Endodermal cell (in vitro differentiated cells): Measurements from ENCODE around the gene ABCG1. TPM values are rescaled to one million over a fixed set of nuclear protein-coding genes. Genes with fewer than 3 reads are reported as not detected.

ENCODE experiments used
- DNase-seq: peaks from one replicate; pipeline ENCODE4 v3.0.0-alpha.2; 2017
- H3K27ac ChIP-seq: 2 replicates; pipeline ENCODE4 v1.5.1; 2013; ENCODE audit warnings: mild to moderate bottlenecking, low read depth, low read length, moderate library complexity
- H3K27me3 ChIP-seq: 2 replicates; pipeline ENCODE4 v1.6.1; 2013; ENCODE audit warnings: mild to moderate bottlenecking, low read length, moderate library complexity; ENCODE audit not compliant: insufficient read depth, control insufficient read depth, poor library complexity, severe bottlenecking
- H3K36me3 ChIP-seq: 2 replicates; pipeline ENCODE4 v1.7.0; 2013; ENCODE audit warnings: mild to moderate bottlenecking, low read length, moderate library complexity; ENCODE audit not compliant: control insufficient read depth, insufficient read depth
- H3K4me1 ChIP-seq: one replicate; pipeline ENCODE4 v1.7.0; 2013; ENCODE audit warnings: low read length; ENCODE audit not compliant: control insufficient read depth, insufficient read depth
- H3K4me3 ChIP-seq: 2 replicates; pipeline ENCODE4 v1.5.1; 2013; ENCODE audit warnings: mild to moderate bottlenecking, low read length, moderate library complexity
- H3K9ac ChIP-seq: 2 replicates; pipeline ENCODE4 v1.6.1; 2013; ENCODE audit warnings: mild to moderate bottlenecking, low read length, moderate library complexity; ENCODE audit not compliant: poor library complexity, severe bottlenecking; ENCODE audit errors: extremely low read depth
- H3K9me3 ChIP-seq: 2 replicates; pipeline ENCODE4 v1.6.1; 2013; ENCODE audit warnings: mild to moderate bottlenecking, low read length, moderate library complexity; ENCODE audit not compliant: control insufficient read depth
- H3K27ac Mint-ChIP-seq: 2 replicates; pipeline ENCODE4 v1.8.0; 2020; ENCODE audit warnings: mixed read lengths
- H3K27me3 Mint-ChIP-seq: 2 replicates; pipeline ENCODE4 v1.8.0; 2021; ENCODE audit warnings: mild to moderate bottlenecking, mixed read lengths; ENCODE audit not compliant: insufficient read depth
- H3K36me3 Mint-ChIP-seq: 2 replicates; pipeline ENCODE4 v1.8.0; 2020; ENCODE audit warnings: low read depth, mixed read lengths
- H3K4me1 Mint-ChIP-seq: 2 replicates; pipeline ENCODE4 v1.8.0; 2020; ENCODE audit warnings: mixed read lengths
- H3K4me3 Mint-ChIP-seq: 2 replicates; pipeline ENCODE4 v1.8.0; 2020; ENCODE audit warnings: mild to moderate bottlenecking, moderate library complexity, mixed read lengths
- H3K9me3 Mint-ChIP-seq: 2 replicates; pipeline ENCODE4 v1.8.0; 2020; ENCODE audit warnings: mild to moderate bottlenecking, mixed read lengths
- WGBS, 2 experiments: methylation state at CpG; one replicate each; pipeline versions ENCODE4 v1.1.5 to v1.1.7; 2013; ENCODE audit warnings: missing lambda C conversion rate in 2 of 2, mixed read lengths in 1 of 2; ENCODE audit not compliant: insufficient coverage in 1 of 2, insufficient read length in 1 of 2; 5-methylcytosine and 5-hydroxymethylcytosine counted together
- total RNA-seq, 2 donors: library from RNA; stranded (reverse); fragmentation: NEBNext Ultra II Directional in 1 of 2; extraction: Animal tissue kit (Norgen Biotek cat#: 25700) in 1 of 2; gene quantifications; 2 replicates in 1 of 2; 3 replicates in 1 of 2; pipeline ENCODE4 v1.2.1, GENCODE V29; 2021
- TF ChIP-seq, protein P1 (sequence below): fragments of 200-600 bp; sonication (generic); conservative IDR thresholded peaks from 2 replicates; pipeline ENCODE4 v1.5.0; 2021; ENCODE audit warnings: antibody characterized with exemption, mild to moderate bottlenecking

ABCG1 gene
- total RNA-seq, 2 donors from 2014 or later: 1.6 to 5.4 TPM

- H3K4me3 ChIP-seq: peak overlapping the region; percentile 65
These were observed 10.9 kb upstream of the ABCG1 start for GRCh38 chr21:42208036-42208435.

GRCh38 chr21:42208801-42209490 is 10.0 kb upstream of the ABCG1 start:
- peak overlapping the region; percentile 65 for H3K4me3 ChIP-seq
- Mint-ChIP-seq H3K27ac (peak overlapping the region; percentile 77), H3K36me3 (peaks cover 3% of the 10 kb centered on the region), H3K4me1 (peaks cover 28% of the 10 kb centered on the region), H3K4me3 (peak overlapping the region; percentile 35), H3K27me3 (peaks cover 14% of the 10 kb centered on the region), H3K9me3 (peaks cover 18% of the 10 kb centered on the region)
- TF ChIP-seq, protein P1, sequence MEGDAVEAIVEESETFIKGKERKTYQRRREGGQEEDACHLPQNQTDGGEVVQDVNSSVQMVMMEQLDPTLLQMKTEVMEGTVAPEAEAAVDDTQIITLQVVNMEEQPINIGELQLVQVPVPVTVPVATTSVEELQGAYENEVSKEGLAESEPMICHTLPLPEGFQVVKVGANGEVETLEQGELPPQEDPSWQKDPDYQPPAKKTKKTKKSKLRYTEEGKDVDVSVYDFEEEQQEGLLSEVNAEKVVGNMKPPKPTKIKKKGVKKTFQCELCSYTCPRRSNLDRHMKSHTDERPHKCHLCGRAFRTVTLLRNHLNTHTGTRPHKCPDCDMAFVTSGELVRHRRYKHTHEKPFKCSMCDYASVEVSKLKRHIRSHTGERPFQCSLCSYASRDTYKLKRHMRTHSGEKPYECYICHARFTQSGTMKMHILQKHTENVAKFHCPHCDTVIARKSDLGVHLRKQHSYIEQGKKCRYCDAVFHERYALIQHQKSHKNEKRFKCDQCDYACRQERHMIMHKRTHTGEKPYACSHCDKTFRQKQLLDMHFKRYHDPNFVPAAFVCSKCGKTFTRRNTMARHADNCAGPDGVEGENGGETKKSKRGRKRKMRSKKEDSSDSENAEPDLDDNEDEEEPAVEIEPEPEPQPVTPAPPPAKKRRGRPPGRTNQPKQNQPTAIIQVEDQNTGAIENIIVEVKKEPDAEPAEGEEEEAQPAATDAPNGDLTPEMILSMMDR: no peak
- H3K9me3 ChIP-seq: no peaks in the 10 kb centered on the region
- H3K27ac ChIP-seq: no peak overlapping the region
- no peaks in the 10 kb centered on the region for H3K27me3 ChIP-seq
- no peaks in the 10 kb centered on the region for H3K36me3 ChIP-seq
- no peak overlapping the region for H3K9ac ChIP-seq
- DNase-seq: peak; percentile 59
- H3K4me1 ChIP-seq: peaks cover 3% of the 10 kb centered on the region
- WGBS, 2 experiments: 87 to 90% methylated on average over 2 to 5 of the region's 5 CpGs

More at GRCh38 chr21:42208036-42208435, 10.9 kb upstream of the ABCG1 start:
- no peaks in the 10 kb centered on the region for H3K27me3 ChIP-seq
- peaks cover 28% of the 10 kb centered on the region for H3K4me1 Mint-ChIP-seq
- H3K27ac Mint-ChIP-seq: no peak overlapping the region
- no peak overlapping the region for H3K9ac ChIP-seq
- peaks cover 3% of the 10 kb centered on the region for H3K36me3 Mint-ChIP-seq
- no peak overlapping the region for H3K4me3 Mint-ChIP-seq
- no peak overlapping the region for H3K27ac ChIP-seq
- peaks cover 21% of the 10 kb centered on the region for H3K9me3 Mint-ChIP-seq
- H3K27me3 Mint-ChIP-seq: peaks cover 12% of the 10 kb centered on the region
- H3K36me3 ChIP-seq: no peaks in the 10 kb centered on the region
- TF ChIP-seq, protein P1: no peak
- no peak for DNase-seq
- peaks cover 3% of the 10 kb centered on the region for H3K4me1 ChIP-seq
- no peaks in the 10 kb centered on the region for H3K9me3 ChIP-seq

- H3K27ac Mint-ChIP-seq: no peak overlapping the region
- H3K27me3 Mint-ChIP-seq: peaks cover 23% of the 10 kb centered on the region
- no peak overlapping the region for H3K4me3 Mint-ChIP-seq
- Histone ChIP-seq H3K9ac (no peak overlapping the region), H3K27me3 (peaks cover 3% of the 10 kb centered on the region), H3K9me3 (no peaks in the 10 kb centered on the region), H3K36me3 (no peaks in the 10 kb centered on the region), H3K4me3 (no peak overlapping the region), H3K27ac (no peak overlapping the region), H3K4me1 (peaks cover 3% of the 10 kb centered on the region)
- peaks cover 3% of the 10 kb centered on the region for H3K36me3 Mint-ChIP-seq
- H3K9me3 Mint-ChIP-seq: peaks cover 13% of the 10 kb centered on the region
- WGBS, 2 experiments: 80 to 86% methylated on average over 3 to 11 of the region's 11 CpGs
- TF ChIP-seq, protein P1: no peak
- H3K4me1 Mint-ChIP-seq: peaks cover 28% of the 10 kb centered on the region
- peak; percentile 31 for DNase-seq
These were observed 9.0 kb upstream of the ABCG1 start for GRCh38 chr21:42209801-42210479.
